Kidney (tissue), 14 donors: ENCODE data around the gene C1QTNF12. TPM values are rescaled to one million over a fixed set of nuclear protein-coding genes. Genes with fewer than 3 reads are reported as not detected.

ENCODE experiments used
- DNase-seq, 5 donors: peaks; one replicate each; pipeline ENCODE4 v3.0.0-alpha.2; 2013 to 2020
- FAIRE-seq: peaks from 2 replicates; lab custom pipeline; 2012; peaks lifted over from hg19 to GRCh38; lab: Jason Lieb, UNC
- H3K27ac ChIP-seq, 2 donors: one replicate each; pipeline ENCODE4 v1.7.0; 2013; ENCODE audit warnings: low read depth in 2 of 2, low read length in 2 of 2, inconsistent platforms in 1 of 2
- H3K27me3 ChIP-seq: one replicate; pipeline ENCODE4 v1.7.1; 2013; ENCODE audit warnings: low read length, inconsistent platforms; ENCODE audit not compliant: control insufficient read depth, insufficient read depth
- H3K36me3 ChIP-seq, 3 donors: one replicate each; pipeline versions ENCODE4 v1.7.0 to v1.7.1; 2013; ENCODE audit warnings: low read length in 3 of 3, control low read depth in 1 of 3, inconsistent platforms in 1 of 3; ENCODE audit not compliant: insufficient read depth in 3 of 3, control insufficient read depth in 2 of 3
- H3K4me1 ChIP-seq, 3 donors: one replicate each; pipeline versions ENCODE4 v1.7.0 to v1.7.1; 2013; ENCODE audit warnings: low read length in 3 of 3, inconsistent platforms in 1 of 3, low read depth in 1 of 3; ENCODE audit not compliant: control insufficient read depth in 2 of 3, insufficient read depth in 2 of 3
- H3K4me3 ChIP-seq, 3 donors: one replicate each; pipeline versions ENCODE4 v1.7.0 to v1.8.1; 2013; ENCODE audit warnings: low read length in 3 of 3, control low read depth in 1 of 3, inconsistent platforms in 1 of 3
- H3K9ac ChIP-seq, 3 donors: one replicate each; pipeline versions ENCODE4 v1.7.0 to v1.7.1; 2013; ENCODE audit warnings: low read length in 3 of 3, control low read depth in 1 of 3, inconsistent platforms in 1 of 3
- H3K9me3 ChIP-seq, 3 donors: one replicate each; pipeline versions ENCODE4 v1.7.0 to v1.7.1; 2013; ENCODE audit warnings: low read length in 3 of 3, control low read depth in 1 of 3, inconsistent platforms in 1 of 3; ENCODE audit not compliant: control insufficient read depth in 2 of 3, insufficient read depth in 1 of 3
- CTCF ChIP-seq: IDR thresholded peaks from 3 replicates; pipeline ENCODE4 v1.5.1; 2012; ENCODE audit warnings: mild to moderate bottlenecking, moderate library complexity, borderline replicate concordance; ENCODE audit not compliant: insufficient read depth; ENCODE audit errors: extremely low read depth
- intact Hi-C: fragments of 100-400 bp; cut with DNase I; formaldehyde crosslinking; loops from one replicate; pipeline ENCODE4 v1.11.1; 2022
- polyA plus RNA-seq: library from polyadenylated mRNA; stranded (reverse); fragments of 350-450 nt; fragmentation: Illumina TruSeq; extraction: RNeasy Lipid Tissue Mini Kit (QIAGEN cat#74804); gene quantifications from one replicate; pipeline ENCODE4 v1.2.3, GENCODE V29; 2014; ENCODE audit warnings: low read depth, low replicate concordance; ENCODE audit not compliant: insufficient read depth
- total RNA-seq: library from RNA; stranded (reverse); fragmentation: NEBNext Ultra II Directional; extraction: Animal tissue kit (Norgen Biotek cat#: 25700); gene quantifications from one replicate; pipeline ENCODE4 v1.2.1, GENCODE V29; 2021
- donor health status: control.
- donor health status: control.
- donor health status: control.
- donor health status: control.
- donor health status: control.
- donor health status: DM: yes; HTN: yes; CAD: no.
- donor health status: Normal renal cell carcinoma (clear cell type).

C1QTNF12 gene
- total and polyA plus RNA-seq, 2 donors from 2014 or later = 3.1 to 9.9 TPM

GRCh38 chr1:1239614-1240347 lies 6.7 kb downstream of the C1QTNF12 start:
- no peaks in the 10 kb centered on the region for H3K27me3 ChIP-seq
- no peak overlapping the region for H3K4me3 ChIP-seq
- no peaks in the 10 kb centered on the region for H3K4me1 ChIP-seq
- DNase-seq = peak in 1 of 5 donors; percentile 73
- TF ChIP-seq CTCF = no peak
- FAIRE-seq = no peak
- intact Hi-C loops = loop anchor here (10.0 kb wide), 1 partner anchor 115 kb away; no protein-coding TSS in a partner anchor
- no peaks in the 10 kb centered on the region for H3K36me3 ChIP-seq
- no peak overlapping the region for H3K9ac ChIP-seq
- H3K9me3 ChIP-seq = no peaks in the 10 kb centered on the region
- H3K27ac ChIP-seq = no peak overlapping the region

- no peaks in the 10 kb centered on the region for H3K4me1 ChIP-seq
- no peak overlapping the region for H3K9ac ChIP-seq
- H3K36me3 ChIP-seq = no peaks in the 10 kb centered on the region
- TF ChIP-seq CTCF = no peak
- intact Hi-C loops = loop anchor here (10.0 kb wide), 1 partner anchor 114 kb away; no protein-coding TSS in a partner anchor
- H3K27ac ChIP-seq = no peak overlapping the region
- H3K4me3 ChIP-seq = no peak overlapping the region
- H3K9me3 ChIP-seq = no peaks in the 10 kb centered on the region
- FAIRE-seq (no peak), DNase-seq (peak in 1 of 5 donors; percentile 63)
- H3K27me3 ChIP-seq = no peaks in the 10 kb centered on the region
Observed at GRCh38 chr1:1239227-1239613, 7.3 kb downstream of the C1QTNF12 start.

- intact Hi-C loops = loop anchor here (10.0 kb wide), 1 partner anchor 114 kb away; no protein-coding TSS in a partner anchor
- no peak overlapping the region for H3K4me3 ChIP-seq
- H3K4me1 ChIP-seq = no peaks in the 10 kb centered on the region
- FAIRE-seq = no peak
- no peak for DNase-seq
- no peak overlapping the region for H3K9ac ChIP-seq
- no peaks in the 10 kb centered on the region for H3K27me3 ChIP-seq
- no peaks in the 10 kb centered on the region for H3K36me3 ChIP-seq
- TF ChIP-seq CTCF = no peak
- no peak overlapping the region for H3K27ac ChIP-seq
- H3K9me3 ChIP-seq = no peaks in the 10 kb centered on the region
Observed at GRCh38 chr1:1238702-1239178, 7.8 kb downstream of the C1QTNF12 start.
